ENCODE measurements around the gene ENTPD5.
"Not testable (repeated sequence)": the region's sequence is repeated elsewhere in the genome, so short reads cannot be mapped to it uniquely, and the experiment has no call there.

- not testable (repeated sequence) for TF ChIP-seq SP1 (IDR thresholded peaks at IDR 0.05); FOXM1 (IDR thresholded peaks at IDR 0.05; ENCODE audit: borderline replicate concordance); CTBP1 (IDR thresholded peaks at IDR 0.05; ENCODE audit: borderline replicate concordance); FOXK2 (IDR thresholded peaks at IDR 0.05); PKNOX1 (IDR thresholded peaks at IDR 0.05); TARDBP (IDR thresholded peaks at IDR 0.05); BHLHE40 (IDR thresholded peaks at IDR 0.05; ENCODE audit: borderline replicate concordance); ARNT (IDR thresholded peaks at IDR 0.05); LEF1 (IDR thresholded peaks at IDR 0.05; ENCODE audit: borderline replicate concordance); SUZ12 (IDR thresholded peaks at IDR 0.05); L3MBTL2 (conservative IDR thresholded peaks at IDR 0.05); ELF4 (IDR thresholded peaks at IDR 0.05)
These were observed 30.4 kb downstream of the ENTPD5 start for GRCh38 chr14:73988656-73989055.

All from HEK293T (cell line).